IPS DF 19.7 (cell line): ENCODE data around the gene TRMT10A.

ENCODE experiments used
- DNase-seq: peaks from one replicate; pipeline ENCODE4 v3.0.0-alpha.2; 2013; ENCODE audit warnings: low read depth, low spot score

The TRMT10A gene

GRCh38 chr4:99563310-99564186 lies at the start of gene TRMT10A:
TSS of gene TRMT10A (minus strand) at chr4:99564039. CDS start at chr4:99559338, 4,701 bp downstream.
- DNase-seq = peak; percentile 82

- DNase-seq = no peak
Measured at GRCh38 chr4:99612704-99613103, 48.9 kb upstream of the TRMT10A start.

GRCh38 chr4:99612281-99612680 lies 48.4 kb upstream of the TRMT10A start:
- DNase-seq = no peak

- DNase-seq = no peak
Measured at GRCh38 chr4:99610605-99611175, 46.9 kb upstream of the TRMT10A start.

- DNase-seq = no peak
Measured at GRCh38 chr4:99608417-99608816, 44.6 kb upstream of the TRMT10A start.

- no peak for DNase-seq
Measured at GRCh38 chr4:99606716-99607115, 42.9 kb upstream of the TRMT10A start.

- DNase-seq = no peak
Measured at GRCh38 chr4:99594818-99595217, 31.0 kb upstream of the TRMT10A start.

- no peak for DNase-seq
Measured at GRCh38 chr4:99593781-99594641, 30.2 kb upstream of the TRMT10A start.

- DNase-seq = no peak
Measured at GRCh38 chr4:99591757-99592156, 27.9 kb upstream of the TRMT10A start.

GRCh38 chr4:99587803-99588202 lies 24.0 kb upstream of the TRMT10A start:
- no peak for DNase-seq

- no peak for DNase-seq
Measured at GRCh38 chr4:99587309-99587708, 23.5 kb upstream of the TRMT10A start.

GRCh38 chr4:99586797-99587196 lies 23.0 kb upstream of the TRMT10A start:
- no peak for DNase-seq

- no peak for DNase-seq
Measured at GRCh38 chr4:99586322-99586721, 22.5 kb upstream of the TRMT10A start.

- no peak for DNase-seq
Measured at GRCh38 chr4:99585516-99585915, 21.7 kb upstream of the TRMT10A start.

GRCh38 chr4:99578714-99579113 lies 14.9 kb upstream of the TRMT10A start:
- DNase-seq = no peak

- DNase-seq = no peak
Measured at GRCh38 chr4:99574530-99575324, 10.9 kb upstream of the TRMT10A start, which contains the start of gene MTTP. TSS of gene MTTP (plus strand) at chr4:99574824. CDS start at chr4:99574910, 86 bp downstream.

- no peak for DNase-seq
Measured at GRCh38 chr4:99573735-99574368, 10.0 kb upstream of the TRMT10A start.

- DNase-seq = no peak
Measured at GRCh38 chr4:99572527-99573240, 8.8 kb upstream of the TRMT10A start.

- no peak for DNase-seq
Measured at GRCh38 chr4:99571883-99572282, 8.0 kb upstream of the TRMT10A start.

GRCh38 chr4:99564921-99565320 lies 1.1 kb upstream of the TRMT10A start:
- no peak for DNase-seq
